Thoracic aorta (tissue), 2 donors: Measurements from ENCODE around the gene LST1. TPM values are rescaled to one million over a fixed set of nuclear protein-coding genes. Genes with fewer than 3 reads are reported as not detected.
A peak's percentile ranks its signal among the peaks of the same experiment; 100 is the strongest.
"Not testable (repeated sequence)": the region's sequence is repeated elsewhere in the genome, so short reads cannot be mapped to it uniquely, and the experiment has no call there.

Experiments
- ATAC-seq: fragments of 150-250 bp; one replicate; pipeline ENCODE4 v1.8.0; 2017; ENCODE audit warnings: low read depth; ENCODE audit not compliant: insufficient number of reproducible peaks, low FRiP score
- DNase-seq: peaks from one replicate; pipeline ENCODE4 v3.0.0-alpha.2; 2020; ENCODE audit warnings: low spot score
- H3K27ac ChIP-seq, 2 donors: fragments of 200-600 bp; sonication (generic); 1 replicate in 1 of 2; 2 replicates in 1 of 2; pipeline ENCODE4 v1.5.1; 2016; ENCODE audit warnings: mild to moderate bottlenecking in 2 of 2, moderate library complexity in 2 of 2
- H3K27me3 ChIP-seq: fragments of 200-600 bp; sonication (generic); replicated peaks from 2 replicates; pipeline ENCODE4 v1.6.0; 2016; ENCODE audit warnings: mild to moderate bottlenecking; ENCODE audit not compliant: insufficient read depth
- H3K36me3 ChIP-seq: fragments of 200-600 bp; sonication (generic); one replicate; pipeline ENCODE4 v1.5.1; 2016
- H3K4me1 ChIP-seq, 2 donors: fragments of 200-600 bp; sonication (generic); 1 replicate in 1 of 2; 2 replicates in 1 of 2; pipeline versions ENCODE4 v1.5.1 to v1.6.0; 2016; ENCODE audit warnings: low read depth in 2 of 2, mild to moderate bottlenecking in 1 of 2; ENCODE audit not compliant: control insufficient read depth in 1 of 2
- H3K4me3 ChIP-seq: fragments of 200-600 bp; sonication (generic); 2 replicates; pipeline ENCODE4 v1.5.1; 2016; ENCODE audit warnings: mild to moderate bottlenecking
- H3K9me3 ChIP-seq: fragments of 200-600 bp; sonication (generic); 2 replicates; pipeline ENCODE4 v1.5.1; 2016
- total RNA-seq, 2 donors: library from RNA; depleted of rRNA; stranded (reverse); fragments of >200 nt; gene quantifications; one replicate each; pipeline versions ENCODE4 v1.1.0 to v1.2.3, GENCODE V29; 2016
- TF ChIP-seq, protein P1 (sequence below): fragments of 200-600 bp; sonication (generic); IDR thresholded peaks from one replicate; pipeline ENCODE4 v1.5.1; 2019; ENCODE audit warnings: antibody characterized with exemption

The LST1 gene
- total RNA-seq, 2 donors from 2014 or later, result 4.9 to 37.9 TPM

DNA sequence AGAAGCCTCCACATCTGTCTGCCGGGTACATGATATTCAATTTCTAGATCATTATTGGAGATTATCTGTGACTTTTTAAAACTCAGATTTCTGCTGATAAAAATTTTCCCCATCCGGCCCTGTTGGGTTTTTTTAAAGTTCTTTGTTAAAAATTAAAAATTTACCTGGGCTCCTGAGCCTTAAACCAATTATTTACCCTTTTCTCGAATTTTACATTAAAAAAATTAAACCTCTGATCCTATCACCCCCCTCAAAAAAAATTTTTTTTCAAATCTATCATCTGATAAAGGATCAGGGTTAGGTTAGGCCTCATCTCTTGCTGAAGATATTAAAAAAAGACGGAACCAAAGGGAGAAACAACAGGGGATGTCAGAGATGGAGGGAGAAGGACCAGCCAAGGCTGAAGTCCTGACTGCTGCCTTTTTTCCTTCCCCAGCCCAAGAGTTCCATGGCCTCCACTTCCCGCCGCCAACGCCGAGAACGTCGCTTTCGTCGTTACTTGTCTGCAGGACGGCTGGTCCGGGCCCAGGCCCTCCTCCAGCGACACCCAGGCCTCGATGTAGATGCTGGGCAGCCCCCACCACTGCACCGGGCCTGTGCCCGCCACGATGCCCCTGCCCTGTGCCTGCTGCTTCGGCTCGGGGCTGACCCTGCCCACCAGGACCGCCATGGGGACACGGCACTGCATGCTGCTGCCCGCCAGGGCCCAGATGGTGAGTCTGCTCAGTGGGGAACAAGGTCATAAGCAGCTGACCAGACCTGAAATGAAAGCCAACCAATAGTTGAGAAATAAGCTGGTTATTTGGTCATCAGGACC, 38.1 kb upstream of the LST1 start:
- Histone ChIP-seq H3K27me3 (no peaks in the 10 kb centered on the region), H3K4me1 (peaks cover 9 to 23% of the 10 kb centered on the region in 2 donors), H3K36me3 (peaks cover 15% of the 10 kb centered on the region), H3K27ac (peak overlapping the region; percentile 70 to 76), H3K9me3 (no peaks in the 10 kb centered on the region), H3K4me3 (peak overlapping the region; percentile 74)
- ATAC-seq (no peak), DNase-seq (no peak)
- TF ChIP-seq, protein P1, sequence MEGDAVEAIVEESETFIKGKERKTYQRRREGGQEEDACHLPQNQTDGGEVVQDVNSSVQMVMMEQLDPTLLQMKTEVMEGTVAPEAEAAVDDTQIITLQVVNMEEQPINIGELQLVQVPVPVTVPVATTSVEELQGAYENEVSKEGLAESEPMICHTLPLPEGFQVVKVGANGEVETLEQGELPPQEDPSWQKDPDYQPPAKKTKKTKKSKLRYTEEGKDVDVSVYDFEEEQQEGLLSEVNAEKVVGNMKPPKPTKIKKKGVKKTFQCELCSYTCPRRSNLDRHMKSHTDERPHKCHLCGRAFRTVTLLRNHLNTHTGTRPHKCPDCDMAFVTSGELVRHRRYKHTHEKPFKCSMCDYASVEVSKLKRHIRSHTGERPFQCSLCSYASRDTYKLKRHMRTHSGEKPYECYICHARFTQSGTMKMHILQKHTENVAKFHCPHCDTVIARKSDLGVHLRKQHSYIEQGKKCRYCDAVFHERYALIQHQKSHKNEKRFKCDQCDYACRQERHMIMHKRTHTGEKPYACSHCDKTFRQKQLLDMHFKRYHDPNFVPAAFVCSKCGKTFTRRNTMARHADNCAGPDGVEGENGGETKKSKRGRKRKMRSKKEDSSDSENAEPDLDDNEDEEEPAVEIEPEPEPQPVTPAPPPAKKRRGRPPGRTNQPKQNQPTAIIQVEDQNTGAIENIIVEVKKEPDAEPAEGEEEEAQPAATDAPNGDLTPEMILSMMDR, result no peak

DNA sequence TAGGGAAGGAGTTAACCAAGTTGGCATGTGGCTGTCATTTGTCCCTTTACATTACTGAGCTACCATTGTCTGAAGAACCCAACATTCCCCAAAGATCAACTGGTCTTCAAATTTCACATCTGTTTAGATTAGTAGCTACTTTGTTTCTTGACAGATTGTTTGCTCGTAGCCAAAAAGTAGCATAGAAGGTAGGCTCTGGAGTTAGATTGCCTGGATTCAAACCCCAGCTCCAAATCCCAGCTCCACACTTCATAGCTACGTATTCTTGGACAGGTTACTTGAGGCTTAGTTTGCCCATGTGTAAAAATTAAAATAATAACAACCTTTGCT, 37.6 kb upstream of the LST1 start:
- ATAC-seq (no peak), DNase-seq (no peak)
- no peaks in the 10 kb centered on the region for H3K9me3 ChIP-seq
- H3K36me3 ChIP-seq, result peaks cover 15% of the 10 kb centered on the region
- TF ChIP-seq, protein P1, result no peak
- peak overlapping the region; percentile 74 for H3K4me3 ChIP-seq
- peaks cover 7 to 21% of the 10 kb centered on the region in 2 donors for H3K4me1 ChIP-seq
- no peaks in the 10 kb centered on the region for H3K27me3 ChIP-seq
- H3K27ac ChIP-seq, result peak overlapping the region in 1 of 2 donors; percentile 70

DNA sequence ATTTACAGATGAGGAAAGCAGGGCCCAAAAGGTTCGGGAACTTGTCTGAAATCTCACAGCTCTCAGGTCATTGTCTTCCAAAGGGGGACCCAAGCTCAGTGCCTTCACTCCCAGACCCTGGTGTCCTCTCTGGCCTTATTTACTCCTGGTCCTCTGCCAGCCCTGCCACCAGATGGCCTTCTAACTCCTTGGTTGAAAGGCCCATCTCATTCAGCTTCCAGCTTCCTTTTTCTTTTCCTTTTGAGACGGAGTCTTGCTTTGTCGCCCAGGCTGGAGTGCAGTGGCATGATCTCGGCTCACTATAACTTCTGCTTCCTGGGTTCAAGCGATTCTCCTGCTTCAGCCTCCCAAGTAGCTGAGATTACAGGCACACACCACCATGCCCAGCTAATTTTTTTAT, 34.7 kb upstream of the LST1 start:
- H3K27me3 ChIP-seq, H3K27ac ChIP-seq, ATAC-seq, H3K9me3 ChIP-seq, H3K4me3 ChIP-seq, DNase-seq: not testable (repeated sequence)
- peaks cover 18% of the 10 kb centered on the region for H3K36me3 ChIP-seq
- peaks cover 7 to 16% of the 10 kb centered on the region in 2 donors for H3K4me1 ChIP-seq

DNA sequence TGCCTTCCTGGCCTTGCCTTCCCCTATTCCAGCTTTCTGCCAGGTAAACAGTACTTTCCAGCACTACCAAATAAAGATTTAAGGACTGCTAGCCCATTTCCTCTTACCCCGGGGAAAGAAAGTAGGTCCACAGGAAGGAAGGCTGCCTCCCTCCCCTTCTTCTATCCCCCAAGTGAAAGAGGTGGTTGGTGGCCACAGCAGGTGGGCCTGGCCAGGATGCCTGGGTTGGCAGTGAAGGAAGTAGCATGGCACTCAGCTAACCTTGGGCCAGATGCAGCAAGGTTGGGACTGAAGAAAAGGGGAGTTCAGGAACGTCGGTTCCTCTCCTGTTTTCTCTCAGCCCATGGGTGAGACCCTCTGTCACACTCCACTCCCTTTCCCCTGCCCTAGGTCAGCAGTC, 29.8 kb upstream of the LST1 start:
- DNase-seq (no peak), ATAC-seq (no peak)
- Histone ChIP-seq H3K36me3 (peaks cover 26% of the 10 kb centered on the region), H3K4me3 (no peak overlapping the region), H3K4me1 (peaks cover 12 to 24% of the 10 kb centered on the region in 2 donors), H3K27ac (no peak overlapping the region), H3K27me3 (no peaks in the 10 kb centered on the region), H3K9me3 (no peaks in the 10 kb centered on the region)
- TF ChIP-seq, protein P1, result no peak

DNA sequence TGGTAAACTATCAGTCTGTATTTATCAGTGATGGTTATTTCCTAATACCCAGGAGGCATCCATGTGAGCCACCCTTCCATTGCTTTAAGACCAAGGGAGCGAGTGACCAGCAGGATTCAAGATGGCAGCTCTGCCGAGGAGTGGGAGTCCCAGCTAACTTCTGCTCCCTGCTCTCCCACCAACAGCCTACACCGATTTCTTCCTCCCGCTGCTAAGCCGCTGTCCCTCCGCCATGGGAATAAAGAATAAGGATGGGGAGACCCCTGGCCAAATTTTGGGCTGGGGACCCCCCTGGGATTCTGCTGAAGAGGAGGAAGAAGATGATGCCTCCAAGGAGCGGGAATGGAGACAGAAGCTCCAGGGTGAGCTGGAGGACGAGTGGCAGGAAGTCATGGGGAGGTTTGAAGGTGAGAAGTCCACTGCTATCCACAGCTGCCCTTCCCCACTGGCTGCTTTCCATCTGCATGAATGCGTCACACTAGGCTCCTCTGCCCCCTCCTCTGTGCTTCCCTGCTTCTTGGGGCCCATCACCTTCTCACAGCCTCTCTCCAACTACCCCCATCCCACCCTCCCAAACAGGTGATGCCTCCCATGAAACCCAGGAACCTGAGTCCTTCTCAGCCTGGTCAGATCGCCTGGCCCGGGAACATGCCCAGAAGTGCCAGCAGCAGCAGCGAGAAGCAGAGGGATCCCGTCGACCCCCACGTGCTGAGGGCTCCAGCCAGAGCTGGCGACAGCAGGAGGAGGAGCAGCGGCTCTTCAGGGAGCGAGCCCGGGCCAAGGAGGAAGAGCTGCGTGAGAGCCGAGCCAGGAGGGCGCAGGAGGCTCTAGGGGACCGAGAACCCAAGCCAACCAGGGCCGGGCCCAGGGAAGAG, 28.4 kb upstream of the LST1 start:
- ATAC-seq (no peak), DNase-seq (no peak)
- no peaks in the 10 kb centered on the region for H3K27me3 ChIP-seq
- no peaks in the 10 kb centered on the region for H3K9me3 ChIP-seq
- H3K36me3 ChIP-seq, result peaks cover 23% of the 10 kb centered on the region
- H3K4me3 ChIP-seq, result no peak overlapping the region
- TF ChIP-seq, protein P1, result no peak
- H3K4me1 ChIP-seq, result peaks cover 12 to 24% of the 10 kb centered on the region in 2 donors
- H3K27ac ChIP-seq, result no peak overlapping the region
